RWPE1 (cell line): ENCODE results near the gene PIK3CD.

Experiments
- CTCF ChIA-PET: fragments of 350-600 bp; sonication (Branson Sonifier 250); formaldehyde crosslinking; extraction: SDS; loops from one replicate; lab custom pipeline; 2021; lab: Yijun Ruan, JAX
- POLR2A ChIA-PET: fragments of 400-600 bp; formaldehyde crosslinking; extraction: SDS; loops from one replicate; lab custom pipeline; 2020; ENCODE audit warnings: antibody characterized with exemption; ENCODE audit not compliant: low non-redundant PET; lab: Yijun Ruan, JAX
- DNase-seq: peaks from one replicate; pipeline ENCODE4 v3.0.0; 2012; ENCODE audit warnings: low spot score
- H3K27ac ChIP-seq: fragments of 450-650 bp; 2 replicates; pipeline ENCODE4 v1.5.1; 2017
- TF ChIP-seq, protein P1 (sequence below): fragments of 450-650 bp; conservative IDR thresholded peaks from 2 replicates; pipeline ENCODE4 v1.5.1; 2017; ENCODE audit warnings: low read depth, mild to moderate bottlenecking

Gene PIK3CD

DNA sequence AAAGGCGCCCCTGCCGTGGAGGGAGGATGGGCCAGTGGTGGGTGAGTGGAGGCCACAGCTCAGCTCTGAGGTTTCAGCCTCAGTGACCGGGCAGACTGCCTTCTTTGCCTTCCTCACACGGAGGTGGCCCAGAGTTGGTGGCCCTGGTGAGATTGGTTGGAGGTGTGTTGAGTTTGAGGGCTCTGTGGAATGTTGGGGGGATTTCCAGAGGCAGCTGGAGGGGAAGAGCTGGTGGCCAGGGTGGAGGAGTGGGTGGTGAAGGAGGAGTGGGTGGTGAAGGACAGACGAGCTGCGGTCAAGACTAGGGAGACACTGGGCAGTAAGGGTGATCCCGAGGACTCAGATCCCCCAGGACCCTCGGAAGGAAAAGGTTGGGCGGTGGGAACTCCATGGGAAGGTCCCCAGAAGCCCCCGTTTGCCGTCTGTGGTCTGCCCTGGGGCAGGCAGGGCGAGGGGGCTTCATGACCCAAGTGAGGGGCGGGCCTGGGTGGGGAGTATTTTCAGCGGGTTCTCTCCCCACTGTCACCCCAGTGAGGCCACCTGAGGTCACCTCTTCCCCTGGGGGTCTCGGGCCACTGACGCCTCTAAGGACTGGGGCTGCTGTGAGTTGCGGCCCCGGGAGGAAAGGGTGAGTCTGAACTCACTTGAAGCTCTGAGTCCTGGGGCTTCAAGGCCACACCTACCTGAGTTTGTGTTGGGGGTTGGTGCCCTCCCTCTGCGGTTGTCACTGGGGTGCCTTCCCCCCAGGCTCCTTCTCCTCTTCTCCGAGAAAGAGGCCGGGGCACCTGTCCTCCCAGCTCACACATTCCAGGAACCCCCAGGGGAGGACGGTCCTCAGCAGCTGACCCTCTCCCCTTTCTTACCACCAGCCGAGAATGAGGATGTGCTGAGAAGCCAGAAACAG lies 22.7 kb upstream of the PIK3CD start:
- H3K27ac ChIP-seq = no peak overlapping the region
- no peak for DNase-seq
- POLR2A ChIA-PET = no interaction called here
- CTCF ChIA-PET = interaction anchor here (0.6 to 2.0 kb wide), 8 partner anchors 9 to 286 kb away, joined by 3 to 11 read pairs (median 4); partner anchors contain the start of gene PIK3CD
- TF ChIP-seq, protein P1, sequence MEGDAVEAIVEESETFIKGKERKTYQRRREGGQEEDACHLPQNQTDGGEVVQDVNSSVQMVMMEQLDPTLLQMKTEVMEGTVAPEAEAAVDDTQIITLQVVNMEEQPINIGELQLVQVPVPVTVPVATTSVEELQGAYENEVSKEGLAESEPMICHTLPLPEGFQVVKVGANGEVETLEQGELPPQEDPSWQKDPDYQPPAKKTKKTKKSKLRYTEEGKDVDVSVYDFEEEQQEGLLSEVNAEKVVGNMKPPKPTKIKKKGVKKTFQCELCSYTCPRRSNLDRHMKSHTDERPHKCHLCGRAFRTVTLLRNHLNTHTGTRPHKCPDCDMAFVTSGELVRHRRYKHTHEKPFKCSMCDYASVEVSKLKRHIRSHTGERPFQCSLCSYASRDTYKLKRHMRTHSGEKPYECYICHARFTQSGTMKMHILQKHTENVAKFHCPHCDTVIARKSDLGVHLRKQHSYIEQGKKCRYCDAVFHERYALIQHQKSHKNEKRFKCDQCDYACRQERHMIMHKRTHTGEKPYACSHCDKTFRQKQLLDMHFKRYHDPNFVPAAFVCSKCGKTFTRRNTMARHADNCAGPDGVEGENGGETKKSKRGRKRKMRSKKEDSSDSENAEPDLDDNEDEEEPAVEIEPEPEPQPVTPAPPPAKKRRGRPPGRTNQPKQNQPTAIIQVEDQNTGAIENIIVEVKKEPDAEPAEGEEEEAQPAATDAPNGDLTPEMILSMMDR = no peak

DNA sequence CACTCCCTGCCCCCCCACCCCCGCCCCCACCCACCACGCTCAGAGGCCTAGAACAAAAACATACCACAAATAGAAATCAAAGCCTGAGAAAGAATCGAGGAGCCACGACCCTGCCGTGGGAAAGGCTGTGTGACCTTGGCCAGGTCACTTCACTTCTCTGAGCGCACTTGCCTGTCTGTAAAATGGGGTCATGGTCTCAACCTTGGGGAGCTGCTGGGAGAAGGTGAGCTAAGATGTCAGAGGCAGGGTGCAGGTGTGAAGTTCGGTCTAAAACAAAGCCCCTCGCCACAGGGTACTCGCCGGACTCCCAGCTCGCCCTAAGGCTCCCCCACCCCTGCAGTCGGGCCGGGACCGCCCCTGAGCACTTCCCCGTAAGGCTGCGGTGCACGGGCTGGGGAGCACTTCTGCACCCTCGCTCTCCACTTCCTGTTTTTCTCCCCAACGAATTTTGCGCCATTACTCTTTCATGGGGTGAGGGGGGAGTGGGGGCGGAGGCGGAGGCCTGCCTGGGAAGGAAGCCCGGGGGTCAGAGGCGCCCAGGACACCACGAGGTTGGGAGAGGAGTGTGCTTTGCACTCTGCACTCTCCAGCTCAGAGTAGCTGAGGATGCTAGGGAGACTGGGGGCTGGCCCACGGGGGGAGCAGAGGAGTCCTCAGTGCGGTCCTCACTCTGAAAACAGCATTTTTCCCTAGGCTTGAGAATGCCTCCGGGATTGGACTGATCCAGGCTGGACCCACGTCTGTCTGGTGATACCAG lies 21.9 kb upstream of the PIK3CD start:
- DNase-seq = no peak
- TF ChIP-seq, protein P1 = no peak
- CTCF ChIA-PET = interaction anchor here (0.6 to 1.4 kb wide), 4 partner anchors 22 to 863 kb away, joined by 3 to 4 read pairs (median 4); partner anchors contain the start of gene PIK3CD
- POLR2A ChIA-PET = no interaction called here
- H3K27ac ChIP-seq = no peak overlapping the region

GRCh38 chr1:9630331-9631111 lies 21.0 kb upstream of the PIK3CD start:
- ChIA-PET POLR2A (no interaction called here), CTCF (interaction anchor here (0.6 kb wide), 1 partner anchor 862 kb away, joined by 4 read pairs; no protein-coding TSS in a partner anchor)
- no peak overlapping the region for H3K27ac ChIP-seq
- no peak for DNase-seq
- TF ChIP-seq, protein P1 = no peak

DNA sequence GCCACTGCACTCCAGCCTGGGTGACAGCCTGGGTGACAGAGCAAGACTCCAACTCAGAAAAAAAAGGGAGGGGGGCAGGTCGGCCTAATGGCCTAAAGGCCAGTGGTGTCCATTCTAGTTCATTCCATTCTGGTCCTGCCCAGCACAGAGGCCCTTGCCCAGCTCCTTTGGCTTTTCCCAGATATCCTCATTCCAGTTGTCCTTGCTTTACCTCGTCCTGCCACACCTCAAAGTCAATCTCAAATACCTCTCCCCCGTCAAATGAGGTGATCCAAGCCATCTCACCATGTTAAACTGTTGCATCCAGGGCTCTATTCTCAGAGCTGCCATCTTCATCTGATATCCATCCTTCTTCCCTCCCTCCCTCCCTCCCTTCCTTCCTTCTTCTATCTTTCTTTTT lies 19.9 kb upstream of the PIK3CD start:
- TF ChIP-seq, protein P1 = no peak
- ChIA-PET CTCF (no interaction called here), POLR2A (no interaction called here)
- no peak for DNase-seq
- H3K27ac ChIP-seq = no peak overlapping the region

- DNase-seq = no peak
- ChIA-PET CTCF (no interaction called here), POLR2A (no interaction called here)
- TF ChIP-seq, protein P1 = no peak
- no peak overlapping the region for H3K27ac ChIP-seq
These were observed 18.0 kb upstream of the PIK3CD start for GRCh38 chr1:9633493-9633892.
